HL-60 (cell line): ENCODE results near the gene NGFR.
A peak's percentile ranks its signal among the peaks of the same experiment; 100 is the strongest.

Experiments used
- GABPA ChIP-seq: IDR thresholded peaks from 2 replicates; pipeline ENCODE4 v1.6.1; 2012; ENCODE audit warnings: low read depth
- POLR2AphosphoS5 ChIP-seq: IDR thresholded peaks from 2 replicates; pipeline ENCODE4 v1.6.1; 2012; ENCODE audit warnings: low read depth
- REST ChIP-seq: IDR thresholded peaks from 2 replicates; pipeline ENCODE4 v1.6.1; 2012; ENCODE audit warnings: low read depth; ENCODE audit not compliant: insufficient replicate concordance
- SPI1 ChIP-seq: IDR thresholded peaks from 2 replicates; pipeline ENCODE4 v1.6.1; 2012; ENCODE audit warnings: low read depth, mild to moderate bottlenecking, borderline replicate concordance
- TF ChIP-seq, protein P1 (sequence below): IDR thresholded peaks from one replicate; pipeline ENCODE4 v1.5.1; 2011; ENCODE audit warnings: low read length, control low read depth, inconsistent platforms; ENCODE audit not compliant: insufficient read depth

- TF ChIP-seq, protein P1, sequence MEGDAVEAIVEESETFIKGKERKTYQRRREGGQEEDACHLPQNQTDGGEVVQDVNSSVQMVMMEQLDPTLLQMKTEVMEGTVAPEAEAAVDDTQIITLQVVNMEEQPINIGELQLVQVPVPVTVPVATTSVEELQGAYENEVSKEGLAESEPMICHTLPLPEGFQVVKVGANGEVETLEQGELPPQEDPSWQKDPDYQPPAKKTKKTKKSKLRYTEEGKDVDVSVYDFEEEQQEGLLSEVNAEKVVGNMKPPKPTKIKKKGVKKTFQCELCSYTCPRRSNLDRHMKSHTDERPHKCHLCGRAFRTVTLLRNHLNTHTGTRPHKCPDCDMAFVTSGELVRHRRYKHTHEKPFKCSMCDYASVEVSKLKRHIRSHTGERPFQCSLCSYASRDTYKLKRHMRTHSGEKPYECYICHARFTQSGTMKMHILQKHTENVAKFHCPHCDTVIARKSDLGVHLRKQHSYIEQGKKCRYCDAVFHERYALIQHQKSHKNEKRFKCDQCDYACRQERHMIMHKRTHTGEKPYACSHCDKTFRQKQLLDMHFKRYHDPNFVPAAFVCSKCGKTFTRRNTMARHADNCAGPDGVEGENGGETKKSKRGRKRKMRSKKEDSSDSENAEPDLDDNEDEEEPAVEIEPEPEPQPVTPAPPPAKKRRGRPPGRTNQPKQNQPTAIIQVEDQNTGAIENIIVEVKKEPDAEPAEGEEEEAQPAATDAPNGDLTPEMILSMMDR: peak; percentile 19
- TF ChIP-seq POLR2AphosphoS5 (no peak), REST (no peak), GABPA (no peak), SPI1 (no peak)
Observed at GRCh38 chr17:49548506-49549310, 53.6 kb downstream of the NGFR start.
